CD4-positive, alpha-beta T cell (primary cell): Measurements from ENCODE around the gene STAG3. TPM values are rescaled to one million over a fixed set of nuclear protein-coding genes. Genes with fewer than 3 reads are reported as not detected.

Experiments used
- ATAC-seq: fragments of 200-7000 bp; cut with Tn5 transposase; one replicate; pipeline ENCODE4 v1.10.0; 2022; ENCODE audit warnings: mild to moderate bottlenecking; ENCODE audit not compliant: poor library complexity
- CTCF ChIA-PET: fragments of 350-600 bp; sonication (Branson Sonifier 250); formaldehyde crosslinking; loops from one replicate; lab custom pipeline; 2021; ENCODE audit warnings: antibody characterized with exemption, inconsistent platforms; lab: Charles Lee
- POLR2A ChIA-PET: fragments of 350-600 bp; sonication (Branson Sonifier 250); formaldehyde crosslinking; loops from one replicate; lab custom pipeline; 2021; ENCODE audit warnings: antibody characterized with exemption, inconsistent platforms; lab: Charles Lee
- DNase-seq, 14 experiments: peaks; one replicate each; pipeline ENCODE4 v3.0.0-alpha.2; 2013 to 2020; ENCODE audit warnings: mixed read lengths in 2 of 14
- H3K27ac ChIP-seq, 2 donors: one replicate each; pipeline versions ENCODE4 v1.5.1 to v1.7.0; 2013; ENCODE audit warnings: low read length in 2 of 2, low read depth in 1 of 2, mild to moderate bottlenecking in 1 of 2
- H3K27me3 ChIP-seq, 2 experiments: 1 replicate in 1 of 2; 2 replicates in 1 of 2; pipeline versions ENCODE4 v1.6.1 to v1.7.0; 2013; ENCODE audit warnings: low read length in 2 of 2, control low read depth in 1 of 2, mild to moderate bottlenecking in 1 of 2, moderate library complexity in 1 of 2; ENCODE audit not compliant: insufficient read depth in 2 of 2, control insufficient read depth in 1 of 2
- H3K36me3 ChIP-seq: one replicate; pipeline ENCODE4 v1.6.1; 2013; ENCODE audit warnings: low read length, control low read depth; ENCODE audit not compliant: insufficient read depth
- H3K4me1 ChIP-seq: one replicate; pipeline ENCODE4 v1.6.1; 2013; ENCODE audit warnings: low read length, control low read depth; ENCODE audit not compliant: insufficient read depth
- H3K4me3 ChIP-seq: one replicate; pipeline ENCODE4 v1.5.1; 2013; ENCODE audit warnings: mild to moderate bottlenecking, low read length, moderate library complexity
- H3K9me3 ChIP-seq, 2 experiments: 1 replicate in 1 of 2; 2 replicates in 1 of 2; pipeline versions ENCODE4 v1.6.1 to v1.7.0; 2013; ENCODE audit warnings: low read length in 2 of 2, mild to moderate bottlenecking in 2 of 2, control low read depth in 1 of 2, moderate library complexity in 1 of 2; ENCODE audit not compliant: control insufficient read depth in 1 of 2, insufficient read depth in 1 of 2
- H3K27ac Mint-ChIP-seq: one replicate; pipeline ENCODE4 v1.8.0; 2020; ENCODE audit warnings: mixed read lengths
- H3K27me3 Mint-ChIP-seq: one replicate; pipeline ENCODE4 v1.8.0; 2021; ENCODE audit warnings: mixed read lengths
- H3K36me3 Mint-ChIP-seq: one replicate; pipeline ENCODE4 v1.8.0; 2021; ENCODE audit warnings: low read depth, mixed read lengths
- H3K4me1 Mint-ChIP-seq: one replicate; pipeline ENCODE4 v1.8.0; 2021; ENCODE audit warnings: low read depth, mixed read lengths
- H3K4me3 Mint-ChIP-seq: one replicate; pipeline ENCODE4 v1.8.0; 2020; ENCODE audit warnings: mild to moderate bottlenecking, mixed read lengths
- H3K9me3 Mint-ChIP-seq: one replicate; pipeline ENCODE4 v1.8.0; 2020; ENCODE audit warnings: mixed read lengths
- intact Hi-C, 2 experiments: fragments of 100-400 bp; cut with DNase I in 1 of 2; cut with micrococcal nuclease in 1 of 2; formaldehyde crosslinking; loops; one replicate each; pipeline versions ENCODE4 v1.15.1 to v1.9.0; 2023 to 2025; cut with DNase I, micrococcal nuclease
- total RNA-seq, 174 experiments: library from RNA in 2 of 174; stranded (reverse) in 2 of 174; gene quantifications; one replicate each; pipeline ENCODE4 v1.2.3 and lab custom pipeline; 2021 to 2026
- TF ChIP-seq, protein P1 (sequence below): fragments of 200-600 bp; IDR thresholded peaks from one replicate; pipeline ENCODE4 v1.8.0; 2022; ENCODE audit warnings: antibody characterized with exemption, mild to moderate bottlenecking

The STAG3 gene
- total RNA-seq, 2 experiments from 2014 or later: 4.0 to 5.5 TPM

DNA sequence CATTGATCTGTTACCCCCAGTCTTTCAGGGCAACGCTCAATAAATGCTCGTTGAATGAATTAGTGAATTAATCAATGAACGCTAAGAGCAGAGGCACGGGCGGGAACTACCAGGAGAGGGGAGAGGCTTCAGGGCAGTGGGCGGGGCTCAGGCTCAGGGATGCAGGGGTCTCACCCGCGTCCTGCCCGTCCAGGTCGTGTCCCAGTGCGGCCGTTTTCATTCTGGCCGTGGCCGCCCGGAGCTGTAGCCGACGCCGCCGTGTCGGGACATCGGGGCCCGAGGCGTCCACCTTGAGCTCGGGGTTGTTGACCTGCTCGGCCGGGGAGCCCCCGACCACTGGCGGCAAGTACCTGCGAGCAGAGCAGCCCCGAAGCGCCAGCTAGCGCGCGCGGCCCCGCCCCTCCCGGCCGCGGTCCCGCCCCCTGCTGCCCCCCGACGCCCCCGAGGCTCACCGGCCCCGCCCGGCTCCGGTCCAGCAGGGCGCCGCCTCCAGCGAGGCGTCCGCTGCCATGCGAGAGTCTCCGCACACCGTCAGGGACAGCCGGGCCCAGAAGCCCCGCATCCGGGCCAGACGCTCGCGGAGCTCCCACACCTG, 6.5 kb upstream of the STAG3 start:
- peaks cover 62% of the 10 kb centered on the region for H3K4me1 Mint-ChIP-seq
- ATAC-seq (peak; percentile 22), DNase-seq (peak in 6 of 14 experiments; percentile 25 to 69 (median 56))
- Histone ChIP-seq H3K36me3 (no peaks in the 10 kb centered on the region), H3K9me3 (peaks cover 0 to 3% of the 10 kb centered on the region in 2 experiments), H3K4me3 (peak overlapping the region; percentile 52), H3K4me1 (peaks cover 65% of the 10 kb centered on the region), H3K27ac (peak overlapping the region in 1 of 2 donors; percentile 50), H3K27me3 (peaks cover 0 to 3% of the 10 kb centered on the region in 2 experiments)
- peak overlapping the region; percentile 85 for H3K4me3 Mint-ChIP-seq
- TF ChIP-seq, protein P1, sequence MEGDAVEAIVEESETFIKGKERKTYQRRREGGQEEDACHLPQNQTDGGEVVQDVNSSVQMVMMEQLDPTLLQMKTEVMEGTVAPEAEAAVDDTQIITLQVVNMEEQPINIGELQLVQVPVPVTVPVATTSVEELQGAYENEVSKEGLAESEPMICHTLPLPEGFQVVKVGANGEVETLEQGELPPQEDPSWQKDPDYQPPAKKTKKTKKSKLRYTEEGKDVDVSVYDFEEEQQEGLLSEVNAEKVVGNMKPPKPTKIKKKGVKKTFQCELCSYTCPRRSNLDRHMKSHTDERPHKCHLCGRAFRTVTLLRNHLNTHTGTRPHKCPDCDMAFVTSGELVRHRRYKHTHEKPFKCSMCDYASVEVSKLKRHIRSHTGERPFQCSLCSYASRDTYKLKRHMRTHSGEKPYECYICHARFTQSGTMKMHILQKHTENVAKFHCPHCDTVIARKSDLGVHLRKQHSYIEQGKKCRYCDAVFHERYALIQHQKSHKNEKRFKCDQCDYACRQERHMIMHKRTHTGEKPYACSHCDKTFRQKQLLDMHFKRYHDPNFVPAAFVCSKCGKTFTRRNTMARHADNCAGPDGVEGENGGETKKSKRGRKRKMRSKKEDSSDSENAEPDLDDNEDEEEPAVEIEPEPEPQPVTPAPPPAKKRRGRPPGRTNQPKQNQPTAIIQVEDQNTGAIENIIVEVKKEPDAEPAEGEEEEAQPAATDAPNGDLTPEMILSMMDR: no peak
- no peaks in the 10 kb centered on the region for H3K27me3 Mint-ChIP-seq
- ChIA-PET CTCF (interaction anchor here (0.6 to 1.3 kb wide), 3 partner anchors 8 to 38 kb away, joined by 3 to 4 read pairs (median 4); no protein-coding TSS in a partner anchor), POLR2A (interaction anchor here (0.6 to 3.5 kb wide), 8 partner anchors 8 to 70 kb away, joined by 3 to 14 read pairs (median 4); partner anchors contain the start of genes AP4M1, LAMTOR4 and MCM7)
- no peaks in the 10 kb centered on the region for H3K36me3 Mint-ChIP-seq
- no peaks in the 10 kb centered on the region for H3K9me3 Mint-ChIP-seq
- intact Hi-C loops: loop anchor here in 1 of 2 experiments (1.0 kb wide), 1 partner anchor 36 kb away; no protein-coding TSS in a partner anchor
- H3K27ac Mint-ChIP-seq: peak overlapping the region; percentile 91

DNA sequence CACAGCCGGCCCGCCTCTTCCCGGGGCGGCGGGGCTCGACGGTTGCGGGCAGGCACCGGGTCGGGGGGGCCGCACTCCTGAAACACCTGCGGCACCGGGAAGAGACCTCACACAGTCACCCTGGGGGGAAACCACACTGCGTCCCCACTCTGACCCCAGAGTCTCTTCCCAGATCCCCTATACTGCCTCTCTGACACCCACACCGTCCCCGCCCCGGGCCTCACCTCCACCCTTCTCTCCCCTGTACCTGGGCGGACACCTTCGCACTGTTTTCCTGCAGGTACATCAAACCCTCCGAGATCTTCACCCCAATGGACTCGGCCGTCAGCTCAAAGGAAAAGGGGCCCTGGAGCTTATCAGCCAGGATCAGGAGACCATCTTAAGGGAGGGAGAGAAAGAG, 5.9 kb upstream of the STAG3 start:
- H3K27ac ChIP-seq: no peak overlapping the region
- H3K9me3 Mint-ChIP-seq: no peaks in the 10 kb centered on the region

DNA sequence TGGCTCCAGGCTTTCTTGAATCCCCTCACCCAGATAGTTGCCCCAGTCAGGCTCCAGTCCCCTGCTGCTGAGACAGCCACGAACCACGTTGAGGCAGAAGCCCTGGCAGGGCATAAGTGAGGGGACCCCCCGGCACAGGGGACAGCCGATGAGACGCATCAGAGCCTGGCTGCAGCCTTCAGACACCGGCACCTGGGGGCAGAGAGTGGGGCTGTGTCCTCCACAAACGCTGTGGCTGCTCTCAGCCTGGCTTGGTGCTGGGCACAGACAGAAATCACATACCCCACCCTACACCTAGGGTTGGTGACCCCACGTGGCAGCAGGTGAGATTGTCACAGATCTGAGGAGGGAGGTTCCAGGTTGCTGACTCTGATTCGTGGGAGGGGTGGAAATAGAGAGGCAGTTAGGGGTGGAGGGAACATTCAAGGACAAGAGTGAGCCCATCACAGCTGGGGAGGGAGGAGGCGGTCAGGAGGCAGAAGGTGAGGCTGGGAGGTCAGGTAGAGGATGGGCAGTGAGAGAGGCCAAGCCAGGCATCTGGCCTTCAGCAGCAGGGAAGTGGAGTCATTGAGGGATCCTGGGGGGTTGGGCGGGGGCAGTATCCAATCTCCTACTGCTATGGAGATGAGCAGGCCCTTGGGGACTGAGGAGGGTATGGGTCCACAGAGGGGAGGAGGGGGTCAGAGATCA, 3.8 kb upstream of the STAG3 start:
- H3K9me3 Mint-ChIP-seq: peaks cover 2% of the 10 kb centered on the region
- no peak overlapping the region for H3K4me3 Mint-ChIP-seq
- Histone ChIP-seq H3K36me3 (no peaks in the 10 kb centered on the region), H3K9me3 (peaks cover 0 to 11% of the 10 kb centered on the region in 2 experiments), H3K27ac (no peak overlapping the region), H3K4me1 (peaks cover 63% of the 10 kb centered on the region), H3K27me3 (peaks cover 0 to 3% of the 10 kb centered on the region in 2 experiments), H3K4me3 (no peak overlapping the region)
- no peaks in the 10 kb centered on the region for H3K27me3 Mint-ChIP-seq
- ChIA-PET CTCF (no interaction called here), POLR2A (no interaction called here)
- intact Hi-C loops: no loop called here
- H3K36me3 Mint-ChIP-seq: no peaks in the 10 kb centered on the region
- TF ChIP-seq, protein P1: no peak
- H3K4me1 Mint-ChIP-seq: peaks cover 52% of the 10 kb centered on the region
- DNase-seq: peak in 1 of 14 experiments; percentile 49
- no peak for ATAC-seq
- H3K27ac Mint-ChIP-seq: peak overlapping the region; percentile 49

More for the DNA sequence above, 5.9 kb upstream of the STAG3 start:
- H3K36me3 ChIP-seq: no peaks in the 10 kb centered on the region
- peak overlapping the region; percentile 36 for H3K4me3 ChIP-seq
- Mint-ChIP-seq H3K4me3 (peak overlapping the region; percentile 85), H3K27ac (peak overlapping the region; percentile 66), H3K27me3 (no peaks in the 10 kb centered on the region), H3K36me3 (no peaks in the 10 kb centered on the region), H3K4me1 (peaks cover 62% of the 10 kb centered on the region)
- DNase-seq: peak in 2 of 14 experiments; percentile 37
- CTCF ChIA-PET: interaction anchor here (0.6 to 1.3 kb wide), 2 partner anchors 9 to 18 kb away, joined by 3 to 4 read pairs; no protein-coding TSS in a partner anchor
- intact Hi-C loops: loop anchor here in 1 of 2 experiments (1.0 kb wide), 1 partner anchor 37 kb away; no protein-coding TSS in a partner anchor
- no peak for ATAC-seq
- TF ChIP-seq, protein P1: no peak
- peaks cover 0 to 3% of the 10 kb centered on the region in 2 experiments for H3K27me3 ChIP-seq
- no peaks in the 10 kb centered on the region for H3K9me3 ChIP-seq
- POLR2A ChIA-PET: interaction anchor here (0.9 to 3.5 kb wide), 6 partner anchors 9 to 71 kb away, joined by 3 to 14 read pairs (median 6); partner anchors contain the start of genes AP4M1, LAMTOR4 and MCM7
- H3K4me1 ChIP-seq: peaks cover 64% of the 10 kb centered on the region
